Keratinocyte (primary cell): ENCODE data around the gene CSHL1. TPM values are rescaled to one million over a fixed set of nuclear protein-coding genes. Genes with fewer than 3 reads are reported as not detected.
"Not testable (repeated sequence)": the region's sequence is repeated elsewhere in the genome, so short reads cannot be mapped to it uniquely, and the experiment has no call there.

Experiments used
- DNase-seq: peaks from one replicate; pipeline ENCODE4 v3.0.0-alpha.2; 2011; ENCODE audit warnings: low read depth, missing footprints, low spot score
- FAIRE-seq: peaks from 2 replicates; lab custom pipeline; 2011; peaks lifted over from hg19 to GRCh38; lab: Jason Lieb, UNC
- H2AFZ ChIP-seq: 2 replicates; pipeline ENCODE4 v1.6.0; 2012; ENCODE audit warnings: low read length, control low read depth, inconsistent platforms; ENCODE audit not compliant: control insufficient read depth
- H3K27ac ChIP-seq: 2 replicates; pipeline ENCODE4 v1.5.1; 2011; ENCODE audit warnings: low read length; ENCODE audit not compliant: control insufficient read depth, insufficient read depth
- H3K27me3 ChIP-seq: 3 replicates; pipeline ENCODE4 v1.6.0; 2011; ENCODE audit warnings: low read length; ENCODE audit not compliant: control insufficient read depth, insufficient read depth; ENCODE audit errors: extremely low read depth
- H3K36me3 ChIP-seq, 2 experiments: 2 replicates in 1 of 2; 3 replicates in 1 of 2; pipeline ENCODE4 v1.5.1; 2011; ENCODE audit warnings: low read length in 2 of 2, mild to moderate bottlenecking in 1 of 2; ENCODE audit not compliant: control insufficient read depth in 2 of 2, insufficient read depth in 2 of 2; ENCODE audit errors: extremely low read depth in 1 of 2
- H3K4me1 ChIP-seq: 3 replicates; pipeline ENCODE4 v1.5.1; 2011; ENCODE audit warnings: low read length; ENCODE audit not compliant: control insufficient read depth, insufficient read depth; ENCODE audit errors: extremely low read depth
- H3K4me2 ChIP-seq: 3 replicates; pipeline ENCODE4 v1.6.0; 2011; ENCODE audit warnings: low read depth, low read length; ENCODE audit not compliant: control insufficient read depth, insufficient read depth; ENCODE audit errors: extremely low read depth
- H3K4me3 ChIP-seq, 3 experiments: fragments of 200-600 bp in 1 of 3; sonication (generic) in 1 of 3; 2 replicates in 2 of 3; 3 replicates in 1 of 3; pipeline ENCODE4 v1.5.1; 2011 to 2016; ENCODE audit warnings: low read length in 3 of 3, mild to moderate bottlenecking in 3 of 3, control low read depth in 2 of 3, inconsistent platforms in 1 of 3, low read depth in 1 of 3, mixed read lengths in 1 of 3, mixed run types in 1 of 3, moderate library complexity in 1 of 3; ENCODE audit not compliant: control insufficient read depth in 2 of 3, insufficient read depth in 2 of 3; ENCODE audit errors: extremely low read depth in 1 of 3
- H3K79me2 ChIP-seq: 2 replicates; pipeline ENCODE4 v1.6.0; 2012; ENCODE audit warnings: low read length; ENCODE audit not compliant: control insufficient read depth, insufficient read depth
- H3K9ac ChIP-seq: 3 replicates; pipeline ENCODE4 v1.6.0; 2011; ENCODE audit warnings: low read length; ENCODE audit not compliant: control insufficient read depth, insufficient read depth; ENCODE audit errors: extremely low read depth
- H3K9me1 ChIP-seq: 3 replicates; pipeline ENCODE4 v1.6.0; 2011; ENCODE audit warnings: low read length; ENCODE audit not compliant: control insufficient read depth, insufficient read depth; ENCODE audit errors: extremely low read depth
- H3K9me3 ChIP-seq: 2 replicates; pipeline ENCODE4 v1.5.1; 2012; ENCODE audit warnings: low read depth, low read length; ENCODE audit not compliant: control insufficient read depth
- H4K20me1 ChIP-seq: 3 replicates; pipeline ENCODE4 v1.6.0; 2011; ENCODE audit warnings: low read length; ENCODE audit not compliant: control insufficient read depth, insufficient read depth; ENCODE audit errors: extremely low read depth
- CTCF ChIP-seq, 3 experiments: IDR thresholded peaks in 1 of 3; conservative IDR thresholded peaks in 1 of 3; optimal IDR thresholded peaks in 1 of 3; 2 replicates in 2 of 3; 3 replicates in 1 of 3; pipeline versions ENCODE3 to v1.5.1; 2011; ENCODE audit warnings: low read length in 3 of 3, mild to moderate bottlenecking in 3 of 3, moderate library complexity in 2 of 3, control low read depth in 1 of 3, inconsistent platforms in 1 of 3; ENCODE audit not compliant: insufficient read depth in 2 of 3; ENCODE audit errors: extremely low read depth in 1 of 3
- EZH2 ChIP-seq: IDR thresholded peaks from one replicate; pipeline ENCODE4 v1.6.1; 2012; ENCODE audit warnings: inconsistent platforms, mild to moderate bottlenecking, low read length, moderate library complexity
- dilution Hi-C: fragments of 300-500 bp; cut with MboI; formaldehyde crosslinking; loops from one replicate; pipeline ENCODE4 v1.7.0; 2020; ENCODE audit warnings: low sequenced_read_pairs; ENCODE audit not compliant: extremely low pct_ligation_motif_present
- polyA plus RNA-seq, 5 experiments: library from polyadenylated mRNA; depleted of rRNA in 3 of 5; stranded (reverse) in 3 of 5; stranded (forward) in 1 of 5; unstranded in 1 of 5; fragments of >200 nt; gene quantifications; 1 replicate in 1 of 5; 2 replicates in 3 of 5; 3 replicates in 1 of 5; pipeline versions ENCODE4 v1.2.1 to v1.2.3, GENCODE V29; 2011 to 2012; ENCODE audit warnings: missing spikeins in 2 of 5, low read depth in 1 of 5, low replicate concordance in 1 of 5

The CSHL1 gene
- polyA plus RNA-seq, 1 donor (not counting 4 experiments of a cell fraction or from before 2014, with no cell fraction given): not detected

GRCh38 chr17:63911657-63912100, 621 bp upstream of the CSHL1 start:
- FAIRE-seq (no peak), DNase-seq (no peak)
- Histone ChIP-seq H4K20me1 (no peaks in the 10 kb centered on the region), H3K9ac (no peak overlapping the region), H3K4me2 (no peak overlapping the region), H3K9me1 (no peaks in the 10 kb centered on the region), H3K36me3 (no peaks in the 10 kb centered on the region), H2AFZ (no peak overlapping the region), H3K27me3 (no peaks in the 10 kb centered on the region), H3K9me3 (no peaks in the 10 kb centered on the region), H3K4me1 (no peaks in the 10 kb centered on the region), H3K4me3 (no peak overlapping the region), H3K27ac (no peak overlapping the region), H3K79me2 (no peaks in the 10 kb centered on the region)
- TF ChIP-seq CTCF (optimal IDR thresholded peaks at IDR 0.05 in 1 of 3, IDR thresholded peaks at IDR 0.05 in 1 of 3, conservative IDR thresholded peaks at IDR 0.05 in 1 of 3; ENCODE audit: extremely low read depth in 1 of 3, insufficient read depth in 2 of 3, low read length in 3 of 3) (peak; percentile 59 to 67 (median 63)), EZH2 (no peak)
- dilution Hi-C loops: no loop called here

GRCh38 chr17:63910096-63910495, 962 bp downstream of the CSHL1 start:
- H3K27ac ChIP-seq: no peak overlapping the region
- H3K9me1 ChIP-seq: no peaks in the 10 kb centered on the region
- no peak overlapping the region for H3K9ac ChIP-seq
- H3K4me1 ChIP-seq: no peaks in the 10 kb centered on the region
- H3K36me3 ChIP-seq: no peaks in the 10 kb centered on the region
- H3K4me2 ChIP-seq: no peak overlapping the region
- H3K27me3 ChIP-seq: no peaks in the 10 kb centered on the region
- H3K9me3 ChIP-seq: no peaks in the 10 kb centered on the region
- no peak for DNase-seq
- H3K79me2 ChIP-seq: no peaks in the 10 kb centered on the region
- no peak for FAIRE-seq
- no peak overlapping the region for H2AFZ ChIP-seq
- TF ChIP-seq EZH2: no peak
- TF ChIP-seq CTCF (optimal IDR thresholded peaks at IDR 0.05 in 1 of 3, IDR thresholded peaks at IDR 0.05 in 1 of 3, conservative IDR thresholded peaks at IDR 0.05 in 1 of 3; ENCODE audit: extremely low read depth in 1 of 3, insufficient read depth in 2 of 3, low read length in 3 of 3): no peak
- dilution Hi-C loops: no loop called here
- H3K4me3 ChIP-seq: no peak overlapping the region
- H4K20me1 ChIP-seq: no peaks in the 10 kb centered on the region

GRCh38 chr17:63909586-63909985, 1.5 kb downstream of the CSHL1 start:
- H3K79me2 ChIP-seq, H3K4me2 ChIP-seq, H3K4me3 ChIP-seq, H3K9ac ChIP-seq, H3K4me1 ChIP-seq, H4K20me1 ChIP-seq, H3K27ac ChIP-seq, DNase-seq, H3K9me1 ChIP-seq, dilution Hi-C loops, H3K27me3 ChIP-seq, H3K36me3 ChIP-seq, FAIRE-seq, H3K9me3 ChIP-seq, H2AFZ ChIP-seq: not testable (repeated sequence)

GRCh38 chr17:63907161-63907778, 3.8 kb downstream of the CSHL1 start:
- H3K9ac ChIP-seq, H3K27me3 ChIP-seq, H3K4me3 ChIP-seq, H2AFZ ChIP-seq, H4K20me1 ChIP-seq, DNase-seq, H3K4me1 ChIP-seq, H3K9me1 ChIP-seq, H3K27ac ChIP-seq, FAIRE-seq, dilution Hi-C loops, H3K4me2 ChIP-seq, H3K36me3 ChIP-seq, H3K79me2 ChIP-seq, H3K9me3 ChIP-seq: not testable (repeated sequence)
